Heart left ventricle (tissue), 13 donors: ENCODE measurements around the gene ELOA.

Experiments
- CTCF ChIP-seq, 12 donors: fragments of 200-600 bp; sonication (generic) in 4 of 12; IDR thresholded peaks; one replicate each; pipeline versions ENCODE4 v1.5.0 to v1.8.0; 2018 to 2022; ENCODE audit warnings: antibody characterized with exemption in 12 of 12, mild to moderate bottlenecking in 5 of 12
- POLR2A ChIP-seq, 2 donors: fragments of 450-650 bp; IDR thresholded peaks; one replicate each; pipeline ENCODE4 v1.6.1; 2017; ENCODE audit warnings: antibody characterized with exemption in 2 of 2, mild to moderate bottlenecking in 2 of 2, moderate library complexity in 2 of 2
- donor health status: ischemic (EF 13 %, LVEDD 7.1; RV severe dilation, severe dysfunction).
- donor health status: DM: no; HTN: yes; CAD: no.
- donor health status: DM: no; HTN: no; CAD: no.
- donor health status: ischemic (EF 25% LVEDD 6.9; RV normal size, moderate dysfunction).
- donor health status: ischemic (EF 25% LVEDD 5.7; RV mildly dilated, moderate dysfunction).
- donor health status: ischemic (EF 35%, LVEDD 5.7; RV mildly dilated, moderate dysfunction).
- donor health status: nonischemic (EF 11% LVEDD 7.7; RV severe dilation, severe dysfunction).
- donor health status: DM: yes; HTN: yes; CAD: no.
- donor health status: PGD.
- donor health status: ischemic (EF 29% LVEDD 5.4; RV normal size, mild dysfunction).
- donor health status: nonischemic (EF 23%, LVEDD 6.1; RV moderate dilation, normal function).

DNA sequence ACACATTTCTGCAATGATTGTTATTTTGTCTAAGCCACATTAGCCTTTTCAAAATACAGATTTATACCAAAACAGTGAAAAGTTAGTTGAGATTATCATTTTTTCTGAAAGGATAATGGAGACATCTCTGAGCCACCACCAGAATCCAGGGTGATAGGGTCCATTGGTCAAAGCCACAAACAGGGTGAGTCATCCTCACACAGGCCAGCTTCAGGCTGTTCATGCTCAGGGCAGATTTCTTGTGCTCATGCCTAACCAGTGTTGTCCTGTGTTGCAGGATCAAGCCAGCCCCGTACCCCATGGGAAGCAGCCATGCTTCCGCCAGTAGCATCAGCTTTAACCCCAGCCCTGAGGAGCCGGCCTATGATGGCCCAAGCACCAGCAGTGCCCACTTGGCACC, 13.4 kb downstream of the ELOA start:
- TF ChIP-seq POLR2A (IDR thresholded peaks at IDR 0.05) (no peak), CTCF (IDR thresholded peaks at IDR 0.05) (no peak)
